HG02981 (cell line): ENCODE data around the gene SYNE2.
"Not testable (repeated sequence)": the region's sequence is repeated elsewhere in the genome, so short reads cannot be mapped to it uniquely, and the experiment has no call there.

ENCODE experiments used
- ATAC-seq: cut with Tn5 transposase; IDR thresholded peaks from one replicate; pipeline ENCODE4 v1.9.1; 2021; ENCODE audit warnings: mild to moderate bottlenecking, moderate library complexity; ENCODE audit not compliant: unreplicated experiment

The SYNE2 gene

GRCh38 chr14:64210912-64211311, 358.1 kb downstream of the SYNE2 start:
- not testable (repeated sequence) for ATAC-seq

GRCh38 chr14:64212666-64213065, 359.9 kb downstream of the SYNE2 start:
- no peak for ATAC-seq

GRCh38 chr14:64213086-64213485, 360.3 kb downstream of the SYNE2 start:
- ATAC-seq, result no peak

- ATAC-seq, result no peak
Observed at GRCh38 chr14:64213853-64214570, 361.2 kb downstream of the SYNE2 start.

- ATAC-seq, result no peak
Observed at GRCh38 chr14:64215274-64215673, 362.5 kb downstream of the SYNE2 start.

- ATAC-seq, result no peak
Observed at GRCh38 chr14:64215978-64216377, 363.2 kb downstream of the SYNE2 start.

GRCh38 chr14:64217308-64217707, 364.5 kb downstream of the SYNE2 start:
- no peak for ATAC-seq

GRCh38 chr14:64217834-64218233, 365.0 kb downstream of the SYNE2 start:
- no peak for ATAC-seq

- no peak for ATAC-seq
Observed at GRCh38 chr14:64218344-64219240, 365.8 kb downstream of the SYNE2 start.

GRCh38 chr14:64220056-64220455, 367.3 kb downstream of the SYNE2 start:
- ATAC-seq, result no peak

- no peak for ATAC-seq
Observed at GRCh38 chr14:64220466-64220865, 367.7 kb downstream of the SYNE2 start.

GRCh38 chr14:64221391-64222003, 368.7 kb downstream of the SYNE2 start:
- no peak for ATAC-seq

- no peak for ATAC-seq
Observed at GRCh38 chr14:64225151-64225757, 372.4 kb downstream of the SYNE2 start.

- ATAC-seq, result no peak
Observed at GRCh38 chr14:64227856-64228255, 375.1 kb downstream of the SYNE2 start.

GRCh38 chr14:64229489-64229888, 376.7 kb downstream of the SYNE2 start:
- ATAC-seq, result no peak

- peak; percentile 35 for ATAC-seq
Observed at GRCh38 chr14:64232095-64232838, 379.5 kb downstream of the SYNE2 start.

- no peak for ATAC-seq
Observed at GRCh38 chr14:64232944-64233343, 380.1 kb downstream of the SYNE2 start.

GRCh38 chr14:64233531-64234190, 380.9 kb downstream of the SYNE2 start:
- no peak for ATAC-seq

GRCh38 chr14:64234877-64235651, 382.3 kb downstream of the SYNE2 start:
- no peak for ATAC-seq
